Uterus (tissue), 2 donors: ENCODE data around the gene CACNG3.

Experiments used
- POLR2A ChIP-seq, 2 donors: fragments of 450-650 bp; IDR thresholded peaks; one replicate each; pipeline ENCODE4 v1.6.1; 2016; ENCODE audit warnings: antibody characterized with exemption in 2 of 2, mild to moderate bottlenecking in 1 of 2, moderate library complexity in 1 of 2
- TF ChIP-seq, protein P1 (sequence below), 4 experiments: fragments of 200-600 bp in 2 of 4; fragments of 450-650 bp in 2 of 4; sonication (generic) in 2 of 4; IDR thresholded peaks; one replicate each; pipeline ENCODE4 v1.5.1; 2016 to 2019; ENCODE audit warnings: antibody characterized with exemption in 4 of 4, mild to moderate bottlenecking in 2 of 4, moderate library complexity in 1 of 4

DNA sequence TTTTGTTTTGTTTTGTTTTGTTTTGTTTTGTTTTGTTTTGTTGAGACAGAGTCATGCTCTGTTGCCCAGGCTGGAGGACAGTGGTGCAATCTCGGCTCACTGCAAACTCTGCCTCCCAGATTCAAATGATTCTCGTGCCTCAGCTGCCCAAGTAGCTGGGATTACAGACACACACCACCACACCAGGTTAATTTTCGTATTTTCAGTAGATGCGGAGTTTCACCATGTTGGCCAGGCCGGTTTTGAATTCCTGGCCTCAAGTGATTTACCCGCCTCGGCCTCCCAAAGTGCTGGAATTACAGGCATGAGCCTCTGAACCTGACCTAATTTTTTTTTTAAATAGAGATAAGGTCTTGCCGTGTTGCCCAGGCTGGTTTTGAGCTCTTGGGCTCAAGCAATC lies 46.5 kb downstream of the CACNG3 start:
- TF ChIP-seq, protein P1, sequence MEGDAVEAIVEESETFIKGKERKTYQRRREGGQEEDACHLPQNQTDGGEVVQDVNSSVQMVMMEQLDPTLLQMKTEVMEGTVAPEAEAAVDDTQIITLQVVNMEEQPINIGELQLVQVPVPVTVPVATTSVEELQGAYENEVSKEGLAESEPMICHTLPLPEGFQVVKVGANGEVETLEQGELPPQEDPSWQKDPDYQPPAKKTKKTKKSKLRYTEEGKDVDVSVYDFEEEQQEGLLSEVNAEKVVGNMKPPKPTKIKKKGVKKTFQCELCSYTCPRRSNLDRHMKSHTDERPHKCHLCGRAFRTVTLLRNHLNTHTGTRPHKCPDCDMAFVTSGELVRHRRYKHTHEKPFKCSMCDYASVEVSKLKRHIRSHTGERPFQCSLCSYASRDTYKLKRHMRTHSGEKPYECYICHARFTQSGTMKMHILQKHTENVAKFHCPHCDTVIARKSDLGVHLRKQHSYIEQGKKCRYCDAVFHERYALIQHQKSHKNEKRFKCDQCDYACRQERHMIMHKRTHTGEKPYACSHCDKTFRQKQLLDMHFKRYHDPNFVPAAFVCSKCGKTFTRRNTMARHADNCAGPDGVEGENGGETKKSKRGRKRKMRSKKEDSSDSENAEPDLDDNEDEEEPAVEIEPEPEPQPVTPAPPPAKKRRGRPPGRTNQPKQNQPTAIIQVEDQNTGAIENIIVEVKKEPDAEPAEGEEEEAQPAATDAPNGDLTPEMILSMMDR (IDR thresholded peaks at IDR 0.05): no peak
- TF ChIP-seq POLR2A (IDR thresholded peaks at IDR 0.05): no peak
